ENCODE data around the gene VEZT.

DNA sequence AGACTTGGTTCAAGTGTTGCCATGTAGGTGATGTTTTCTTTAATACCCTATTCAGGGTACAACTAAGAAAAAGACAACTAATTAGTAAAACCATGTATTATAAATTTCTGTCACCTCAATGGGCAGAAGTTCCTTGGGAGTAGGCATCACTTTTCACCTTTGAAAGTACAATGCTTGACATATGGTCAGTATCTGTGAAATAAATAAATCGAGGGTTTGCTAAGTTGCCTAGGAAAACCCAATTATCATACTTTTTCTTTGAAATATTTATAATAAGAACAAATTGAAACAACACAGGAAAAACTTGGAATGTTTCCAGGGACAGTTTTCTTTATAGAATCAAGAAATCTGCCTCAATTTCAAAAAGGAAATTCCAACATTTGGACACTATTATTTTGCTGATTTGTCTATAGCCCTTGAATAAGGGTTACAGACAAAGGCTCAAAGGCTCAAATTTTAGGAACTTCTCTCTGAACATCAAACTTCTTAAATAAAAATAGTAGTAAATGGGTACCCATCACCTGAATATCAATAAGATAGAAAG is 14.0 kb upstream of the VEZT start:
- TF ChIP-seq, protein P1, sequence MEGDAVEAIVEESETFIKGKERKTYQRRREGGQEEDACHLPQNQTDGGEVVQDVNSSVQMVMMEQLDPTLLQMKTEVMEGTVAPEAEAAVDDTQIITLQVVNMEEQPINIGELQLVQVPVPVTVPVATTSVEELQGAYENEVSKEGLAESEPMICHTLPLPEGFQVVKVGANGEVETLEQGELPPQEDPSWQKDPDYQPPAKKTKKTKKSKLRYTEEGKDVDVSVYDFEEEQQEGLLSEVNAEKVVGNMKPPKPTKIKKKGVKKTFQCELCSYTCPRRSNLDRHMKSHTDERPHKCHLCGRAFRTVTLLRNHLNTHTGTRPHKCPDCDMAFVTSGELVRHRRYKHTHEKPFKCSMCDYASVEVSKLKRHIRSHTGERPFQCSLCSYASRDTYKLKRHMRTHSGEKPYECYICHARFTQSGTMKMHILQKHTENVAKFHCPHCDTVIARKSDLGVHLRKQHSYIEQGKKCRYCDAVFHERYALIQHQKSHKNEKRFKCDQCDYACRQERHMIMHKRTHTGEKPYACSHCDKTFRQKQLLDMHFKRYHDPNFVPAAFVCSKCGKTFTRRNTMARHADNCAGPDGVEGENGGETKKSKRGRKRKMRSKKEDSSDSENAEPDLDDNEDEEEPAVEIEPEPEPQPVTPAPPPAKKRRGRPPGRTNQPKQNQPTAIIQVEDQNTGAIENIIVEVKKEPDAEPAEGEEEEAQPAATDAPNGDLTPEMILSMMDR (IDR thresholded peaks at IDR 0.05), result no peak
- TF ChIP-seq EP300 (IDR thresholded peaks at IDR 0.05) (no peak), POLR2A (IDR thresholded peaks at IDR 0.05) (no peak)

Data from tibial nerve (tissue), 4 donors.